ENCODE data around the gene KAT8. TPM values are rescaled to one million over a fixed set of nuclear protein-coding genes. Genes with fewer than 3 reads are reported as not detected.

Gene KAT8
- total and polyA plus RNA-seq, 9 of the 15 experiments (the other 6 are each of a cell fraction or from before 2014, with no cell fraction given): 10.0 to 98.5 (median 76.4) TPM

- no peak for TF ChIP-seq CREB3L1 (IDR thresholded peaks at IDR 0.05; ENCODE audit: borderline replicate concordance, low read depth)
- no peak for TF ChIP-seq ZNF764 (CRISPR knock-in tag; IDR thresholded peaks at IDR 0.05; ENCODE audit: low read depth)
- peak; percentile 59; the same call in 1 of the 2 replicates for TF ChIP-seq HCFC1 (IDR thresholded peaks at IDR 0.05; ENCODE audit: low read depth, low read length)
- TF ChIP-seq ZNF217 (CRISPR knock-in tag; IDR thresholded peaks at IDR 0.05): no peak
- TF ChIP-seq KDM2B (CRISPR knock-in tag; IDR thresholded peaks at IDR 0.05): peak; percentile 44; the same call in 1 of the 2 replicates
- TF ChIP-seq ZNF263 (CRISPR knock-in tag; IDR thresholded peaks at IDR 0.05; ENCODE audit: borderline replicate concordance): peak; percentile 89
- no peak for TF ChIP-seq DEAF1 (CRISPR knock-in tag; IDR thresholded peaks at IDR 0.05)
- no peak for TF ChIP-seq ZNF655 (CRISPR knock-in tag; IDR thresholded peaks at IDR 0.05)
- no peak for TF ChIP-seq ZNF717 (CRISPR knock-in tag; IDR thresholded peaks at IDR 0.05)
- no peak; the same call in 1 of the 2 replicates for TF ChIP-seq E4F1 (CRISPR knock-in tag; IDR thresholded peaks at IDR 0.05; ENCODE audit: borderline replicate concordance)
- peak in 1 of 2 experiments; percentile 33; a peak in 1 of 4 replicates for TF ChIP-seq ETV6 (IDR thresholded peaks at IDR 0.05; ENCODE audit: borderline replicate concordance in 1 of 2, low read depth in 2 of 2, low read length in 1 of 2)
- peak; percentile 79; the same call in 1 of the 2 replicates for TF ChIP-seq ETV6 (CRISPR knock-in tag; IDR thresholded peaks at IDR 0.05; ENCODE audit: borderline replicate concordance)
- no peak for TF ChIP-seq MCM2 (IDR thresholded peaks at IDR 0.05; ENCODE audit: low read depth)
- TF ChIP-seq ZNF316 (IDR thresholded peaks at IDR 0.05): no peak
- TF ChIP-seq MYC (IDR thresholded peaks at IDR 0.05; ENCODE audit: low read depth, low read length): no peak
- TF ChIP-seq MYC (CRISPR knock-in tag; IDR thresholded peaks at IDR 0.05; ENCODE audit: borderline replicate concordance, low read depth): peak; percentile 90; the same call in 1 of the 2 replicates
- no peak for TF ChIP-seq PYGO2 (tag; IDR thresholded peaks at IDR 0.05)
- TF ChIP-seq HDAC8 (tag; IDR thresholded peaks at IDR 0.05): no peak
- TF ChIP-seq POLR2B (IDR thresholded peaks at IDR 0.05; ENCODE audit: low read depth, partially characterized antibody): peak; percentile 100
- TF ChIP-seq TCF7L2 (IDR thresholded peaks at IDR 0.05; ENCODE audit: low read depth, low read length): peak; percentile 98
- TF ChIP-seq DACH1 (IDR thresholded peaks at IDR 0.05; ENCODE audit: partially characterized antibody): no peak
- peak in 1 of 2 experiments; percentile 96; a peak in 2 of 4 replicates for TF ChIP-seq KDM4B (IDR thresholded peaks at IDR 0.05; ENCODE audit: borderline replicate concordance in 2 of 2, low read depth in 1 of 2)
Observed at GRCh38 chr16:31179747-31180459, 62.4 kb downstream of the KAT8 start, which contains the start of gene FUS (continued).
